CD4-positive, CD25-positive, alpha-beta regulatory T cell (primary cell): ENCODE results near the gene ASB18. TPM values are rescaled to one million over a fixed set of nuclear protein-coding genes. Genes with fewer than 3 reads are reported as not detected.
A peak's percentile ranks its signal among the peaks of the same experiment; 100 is the strongest.

Experiments used
- ATAC-seq, 2 donors: fragments of 150-1000 bp; cut with Tn5 transposase; one replicate each; pipeline ENCODE4 v1.10.0; 2021; ENCODE audit warnings: low read depth in 2 of 2, moderate number of reproducible peaks in 2 of 2, moderate library complexity in 1 of 2
- DNase-seq, 3 donors: peaks; one replicate each; pipeline versions ENCODE4 v3.0.0 to v3.0.0-alpha.2; 2012 to 2022; ENCODE audit warnings: mixed read lengths in 1 of 3
- H3K27ac ChIP-seq: one replicate; pipeline ENCODE4 v1.7.0; 2013; ENCODE audit warnings: mild to moderate bottlenecking, low read length; ENCODE audit not compliant: insufficient read depth, poor library complexity, severe bottlenecking
- H3K27me3 ChIP-seq: one replicate; pipeline ENCODE4 v1.7.0; 2013; ENCODE audit warnings: low read length; ENCODE audit not compliant: control insufficient read depth, insufficient read depth
- H3K36me3 ChIP-seq: one replicate; pipeline ENCODE4 v1.7.0; 2013; ENCODE audit warnings: mild to moderate bottlenecking, low read length, moderate library complexity; ENCODE audit not compliant: control insufficient read depth, insufficient read depth
- H3K4me1 ChIP-seq: 2 replicates; pipeline ENCODE4 v1.7.0; 2013; ENCODE audit warnings: mild to moderate bottlenecking, low read length; ENCODE audit not compliant: insufficient read depth, control insufficient read depth, poor library complexity, severe bottlenecking
- H3K4me3 ChIP-seq: one replicate; pipeline ENCODE4 v1.7.0; 2013; ENCODE audit warnings: low read depth, mild to moderate bottlenecking, low read length, moderate library complexity
- H3K9me3 ChIP-seq, 2 experiments: 1 replicate in 1 of 2; 2 replicates in 1 of 2; pipeline ENCODE4 v1.7.0; 2013; ENCODE audit warnings: low read length in 2 of 2, mild to moderate bottlenecking in 1 of 2, moderate library complexity in 1 of 2; ENCODE audit not compliant: control insufficient read depth in 2 of 2
- H3K27ac Mint-ChIP-seq, 3 donors: one replicate each; pipeline ENCODE4 v1.8.0; 2020 to 2022; ENCODE audit warnings: mild to moderate bottlenecking in 3 of 3, mixed read lengths in 3 of 3, moderate library complexity in 2 of 3
- H3K27me3 Mint-ChIP-seq: one replicate; pipeline ENCODE4 v1.8.0; 2022; ENCODE audit warnings: mild to moderate bottlenecking, mixed read lengths
- H3K36me3 Mint-ChIP-seq: one replicate; pipeline ENCODE4 v1.8.0; 2020; ENCODE audit warnings: mixed read lengths
- H3K4me1 Mint-ChIP-seq, 4 donors: one replicate each; pipeline ENCODE4 v1.8.0; 2020 to 2022; ENCODE audit warnings: mixed read lengths in 4 of 4, mild to moderate bottlenecking in 1 of 4
- H3K4me3 Mint-ChIP-seq, 4 donors: one replicate each; pipeline ENCODE4 v1.8.0; 2020 to 2022; ENCODE audit warnings: mild to moderate bottlenecking in 4 of 4, mixed read lengths in 4 of 4, moderate library complexity in 3 of 4
- H3K9me3 Mint-ChIP-seq, 7 donors: one replicate each; pipeline ENCODE4 v1.8.0; 2020 to 2022; ENCODE audit warnings: mixed read lengths in 7 of 7, mild to moderate bottlenecking in 3 of 7, moderate library complexity in 2 of 7
- polyA plus RNA-seq, 4 donors: library from polyadenylated mRNA; unstranded; fragments of 300-500 nt; fragmentation: Illumina TruSeq; gene quantifications; one replicate each; pipeline ENCODE4 v1.2.3, GENCODE V29; 2021
- total RNA-seq: library from RNA; stranded (reverse); gene quantifications from one replicate; pipeline ENCODE4 v1.2.3, GENCODE V29; 2022

ASB18 gene
- total and polyA plus RNA-seq, 5 donors from 2014 or later = not detected

GRCh38 chr2:236164925-236165841, 99.0 kb downstream of the ASB18 start:
- Histone ChIP-seq H3K27ac (no peak overlapping the region), H3K4me3 (no peak overlapping the region), H3K4me1 (no peaks in the 10 kb centered on the region), H3K27me3 (peaks cover 4% of the 10 kb centered on the region), H3K36me3 (no peaks in the 10 kb centered on the region), H3K9me3 (no peaks in the 10 kb centered on the region)
- Mint-ChIP-seq H3K9me3 (peaks cover 0 to 3% (median 0%) of the 10 kb centered on the region in 7 donors), H3K36me3 (no peaks in the 10 kb centered on the region), H3K27ac (peak overlapping the region in 1 of 3 donors; percentile 26), H3K4me3 (no peak overlapping the region), H3K27me3 (peaks cover 63% of the 10 kb centered on the region), H3K4me1 (peaks cover 0 to 10% (median 0%) of the 10 kb centered on the region in 4 donors)
- ATAC-seq = no peak
- no peak for DNase-seq

- Histone ChIP-seq H3K4me1 (no peaks in the 10 kb centered on the region), H3K36me3 (no peaks in the 10 kb centered on the region), H3K9me3 (no peaks in the 10 kb centered on the region), H3K4me3 (no peak overlapping the region), H3K27me3 (no peaks in the 10 kb centered on the region), H3K27ac (no peak overlapping the region)
- H3K4me3 Mint-ChIP-seq = no peak overlapping the region
- peaks cover 0 to 2% (median 0%) of the 10 kb centered on the region in 7 donors for H3K9me3 Mint-ChIP-seq
- ATAC-seq (no peak), DNase-seq (no peak)
- H3K36me3 Mint-ChIP-seq = no peaks in the 10 kb centered on the region
- H3K4me1 Mint-ChIP-seq = peaks cover 0 to 10% (median 0%) of the 10 kb centered on the region in 4 donors
- peaks cover 55% of the 10 kb centered on the region for H3K27me3 Mint-ChIP-seq
- H3K27ac Mint-ChIP-seq = no peak overlapping the region
Measured at GRCh38 chr2:236164201-236164924, 99.8 kb downstream of the ASB18 start.

- Histone ChIP-seq H3K27ac (no peak overlapping the region), H3K9me3 (no peaks in the 10 kb centered on the region), H3K4me1 (no peaks in the 10 kb centered on the region), H3K27me3 (no peaks in the 10 kb centered on the region), H3K36me3 (no peaks in the 10 kb centered on the region), H3K4me3 (no peak overlapping the region)
- Mint-ChIP-seq H3K36me3 (no peaks in the 10 kb centered on the region), H3K4me3 (no peak overlapping the region), H3K4me1 (peaks cover 0 to 10% (median 0%) of the 10 kb centered on the region in 4 donors), H3K9me3 (peaks cover 0 to 2% (median 0%) of the 10 kb centered on the region in 7 donors), H3K27me3 (peaks cover 48% of the 10 kb centered on the region), H3K27ac (no peak overlapping the region)
- DNase-seq (no peak), ATAC-seq (no peak)
Measured at GRCh38 chr2:236163471-236164200, 100.6 kb downstream of the ASB18 start.

- no peaks in the 10 kb centered on the region for H3K36me3 Mint-ChIP-seq
- no peak overlapping the region for H3K4me3 Mint-ChIP-seq
- Histone ChIP-seq H3K27ac (no peak overlapping the region), H3K9me3 (no peaks in the 10 kb centered on the region), H3K4me1 (no peaks in the 10 kb centered on the region), H3K27me3 (no peaks in the 10 kb centered on the region), H3K36me3 (no peaks in the 10 kb centered on the region), H3K4me3 (no peak overlapping the region)
- ATAC-seq (no peak), DNase-seq (no peak)
- H3K9me3 Mint-ChIP-seq = peaks cover 0 to 5% (median 0%) of the 10 kb centered on the region in 7 donors
- peaks cover 0 to 11% (median 0%) of the 10 kb centered on the region in 4 donors for H3K4me1 Mint-ChIP-seq
- peaks cover 55% of the 10 kb centered on the region for H3K27me3 Mint-ChIP-seq
- H3K27ac Mint-ChIP-seq = no peak overlapping the region
Measured at GRCh38 chr2:236162882-236163470, 101.2 kb downstream of the ASB18 start.

GRCh38 chr2:236162031-236162845, 102.0 kb downstream of the ASB18 start:
- Mint-ChIP-seq H3K9me3 (peaks cover 0 to 5% (median 0%) of the 10 kb centered on the region in 7 donors), H3K27ac (no peak overlapping the region), H3K36me3 (no peaks in the 10 kb centered on the region), H3K27me3 (peaks cover 62% of the 10 kb centered on the region), H3K4me1 (peaks cover 0 to 11% (median 0%) of the 10 kb centered on the region in 4 donors), H3K4me3 (no peak overlapping the region)
- no peaks in the 10 kb centered on the region for H3K36me3 ChIP-seq
- H3K27me3 ChIP-seq = no peaks in the 10 kb centered on the region
- DNase-seq = no peak
- no peak overlapping the region for H3K27ac ChIP-seq
- no peaks in the 10 kb centered on the region for H3K9me3 ChIP-seq
- H3K4me1 ChIP-seq = no peaks in the 10 kb centered on the region
- H3K4me3 ChIP-seq = no peak overlapping the region
- no peak for ATAC-seq

GRCh38 chr2:236161531-236161930, 102.7 kb downstream of the ASB18 start:
- Mint-ChIP-seq H3K4me1 (peaks cover 0 to 8% (median 0%) of the 10 kb centered on the region in 4 donors), H3K27me3 (peaks cover 58% of the 10 kb centered on the region), H3K27ac (no peak overlapping the region), H3K36me3 (no peaks in the 10 kb centered on the region), H3K4me3 (no peak overlapping the region), H3K9me3 (peaks cover 0 to 5% (median 0%) of the 10 kb centered on the region in 7 donors)
- Histone ChIP-seq H3K4me3 (no peak overlapping the region), H3K9me3 (no peaks in the 10 kb centered on the region), H3K36me3 (no peaks in the 10 kb centered on the region), H3K27ac (no peak overlapping the region), H3K4me1 (no peaks in the 10 kb centered on the region), H3K27me3 (no peaks in the 10 kb centered on the region)
- no peak for ATAC-seq
- DNase-seq = no peak
